Bronchial epithelial cell (primary cell): ENCODE data around the gene CTTNBP2. TPM values are rescaled to one million over a fixed set of nuclear protein-coding genes. Genes with fewer than 3 reads are reported as not detected.

Experiments
- DNase-seq: peaks from one replicate; pipeline ENCODE4 v3.0.0-alpha.2; 2010; ENCODE audit warnings: low read depth
- FAIRE-seq: peaks from 2 replicates; lab custom pipeline; 2011; peaks lifted over from hg19 to GRCh38; lab: Jason Lieb, UNC
- H3K27me3 ChIP-seq: 2 replicates; pipeline ENCODE4 v1.5.1; 2011; ENCODE audit warnings: low read length; ENCODE audit not compliant: control insufficient read depth, insufficient read depth
- H3K36me3 ChIP-seq: 2 replicates; pipeline ENCODE4 v1.5.1; 2011; ENCODE audit warnings: low read length; ENCODE audit not compliant: control insufficient read depth, insufficient read depth
- H3K4me3 ChIP-seq: 2 replicates; pipeline ENCODE4 v1.5.1; 2011; ENCODE audit warnings: mild to moderate bottlenecking, low read depth, low read length, control low read depth
- CTCF ChIP-seq: IDR thresholded peaks from 2 replicates; pipeline ENCODE4 v1.5.1; 2011; ENCODE audit warnings: mild to moderate bottlenecking, moderate library complexity, low read length, control low read depth, inconsistent platforms; ENCODE audit not compliant: insufficient read depth, severe bottlenecking
- total RNA-seq: library from RNA; depleted of rRNA; stranded (reverse); fragments of >200 nt; gene quantifications from 2 replicates; pipeline ENCODE4 v1.2.1, GENCODE V29; 2014

CTTNBP2 gene
- total RNA-seq, 1 donor from 2014 or later, result 0.26 TPM

- Histone ChIP-seq H3K27me3 (no peaks in the 10 kb centered on the region), H3K36me3 (no peaks in the 10 kb centered on the region), H3K4me3 (no peak overlapping the region)
- TF ChIP-seq CTCF, result no peak
- DNase-seq, result no peak
- FAIRE-seq, result no peak
These were observed 64.1 kb downstream of the CTTNBP2 start for GRCh38 chr7:117808910-117809705.

GRCh38 chr7:117808341-117808757, 64.9 kb downstream of the CTTNBP2 start:
- no peaks in the 10 kb centered on the region for H3K36me3 ChIP-seq
- H3K4me3 ChIP-seq, result no peak overlapping the region
- TF ChIP-seq CTCF, result no peak
- peak; percentile 77 for FAIRE-seq
- no peaks in the 10 kb centered on the region for H3K27me3 ChIP-seq
- no peak for DNase-seq

GRCh38 chr7:117807676-117808075, 65.6 kb downstream of the CTTNBP2 start:
- no peak for TF ChIP-seq CTCF
- Histone ChIP-seq H3K27me3 (no peaks in the 10 kb centered on the region), H3K36me3 (no peaks in the 10 kb centered on the region), H3K4me3 (no peak overlapping the region)
- DNase-seq, result no peak
- no peak for FAIRE-seq

GRCh38 chr7:117806011-117806410, 67.2 kb downstream of the CTTNBP2 start:
- no peak overlapping the region for H3K4me3 ChIP-seq
- DNase-seq, result no peak
- FAIRE-seq, result no peak
- TF ChIP-seq CTCF, result no peak
- H3K27me3 ChIP-seq, result no peaks in the 10 kb centered on the region
- H3K36me3 ChIP-seq, result no peaks in the 10 kb centered on the region

- no peaks in the 10 kb centered on the region for H3K36me3 ChIP-seq
- H3K4me3 ChIP-seq, result no peak overlapping the region
- H3K27me3 ChIP-seq, result no peaks in the 10 kb centered on the region
- no peak for DNase-seq
- FAIRE-seq, result no peak
- TF ChIP-seq CTCF, result no peak
These were observed 68.0 kb downstream of the CTTNBP2 start for GRCh38 chr7:117805241-117805640.

- DNase-seq (peak; percentile 51), FAIRE-seq (no peak)
- Histone ChIP-seq H3K36me3 (no peaks in the 10 kb centered on the region), H3K27me3 (no peaks in the 10 kb centered on the region), H3K4me3 (no peak overlapping the region)
- TF ChIP-seq CTCF, result no peak
These were observed 69.8 kb downstream of the CTTNBP2 start for GRCh38 chr7:117803476-117803875.
